K562 (cell line): ENCODE results near the gene C1QA. TPM values are rescaled to one million over a fixed set of nuclear protein-coding genes. Genes with fewer than 3 reads are reported as not detected.

Source experiments
- ATAC-seq: fragments of 200-7000 bp; cut with Tn5 transposase; 3 replicates; pipeline ENCODE4 v1.9.1; 2020; ENCODE audit warnings: moderate library complexity
- BruUV-seq: library from RNA; stranded (reverse); fragments of 400-500 nt; replicated peaks from 2 replicates; lab custom pipeline; 2021; lab: Mats Ljungman, UMichigan
- CTCF ChIA-PET: fragments of 300-600 bp; formaldehyde crosslinking; extraction: SDS; loops from one replicate; lab custom pipeline; 2021; ENCODE audit warnings: low intra/inter-chr PET ratio; lab: Yijun Ruan, JAX
- POLR2A ChIA-PET: fragments of 300-600, 350-650 bp; sonication (Branson Sonifier 250); formaldehyde crosslinking; extraction: SDS; loops from one replicate; lab custom pipeline; 2021; ENCODE audit warnings: antibody characterized with exemption, inconsistent platforms; lab: Yijun Ruan, JAX
- DNase-seq, 4 experiments: peaks; one replicate each; pipeline versions ENCODE4 v3.0.0 to v3.0.0-alpha.2; 2011 to 2018; ENCODE audit warnings: low spot score in 3 of 4, mixed read lengths in 3 of 4; ENCODE audit errors: extremely low read depth in 1 of 4
- FAIRE-seq: peaks from 2 replicates; lab custom pipeline; 2011; peaks lifted over from hg19 to GRCh38; lab: Jason Lieb, UNC
- H2AFZ ChIP-seq: 2 replicates; pipeline ENCODE4 v1.6.0; 2011; ENCODE audit warnings: low read depth, low read length, control low read depth, inconsistent platforms
- H3K27ac ChIP-seq: fragments of 200-600 bp; 3 replicates; pipeline ENCODE4 v1.8.0; 2011; ENCODE audit warnings: low read depth, mild to moderate bottlenecking, control low read depth, inconsistent platforms, low read length, moderate library complexity, mixed read lengths; ENCODE audit errors: extremely low read depth
- H3K27me3 ChIP-seq, 2 experiments: fragments of 300-600 bp in 1 of 2; 2 replicates in 1 of 2; 3 replicates in 1 of 2; pipeline versions ENCODE4 v1.6.0 to v1.8.0; 2011; ENCODE audit warnings: inconsistent platforms in 2 of 2, low read length in 2 of 2, mild to moderate bottlenecking in 1 of 2, mixed read lengths in 1 of 2, moderate library complexity in 1 of 2; ENCODE audit not compliant: control insufficient read depth in 2 of 2, insufficient read depth in 2 of 2
- H3K36me3 ChIP-seq: fragments of 300-600 bp; 3 replicates; pipeline ENCODE4 v1.8.0; 2011; ENCODE audit warnings: mild to moderate bottlenecking, low read length, inconsistent platforms; ENCODE audit not compliant: control insufficient read depth, insufficient read depth
- H3K4me1 ChIP-seq, 2 experiments: fragments of 200-600 bp in 1 of 2; replicated peaks in 1 of 2; 2 replicates in 1 of 2; 3 replicates in 1 of 2; pipeline versions ENCODE4 v1.5.1 to v1.8.0; 2011; ENCODE audit warnings: inconsistent platforms in 2 of 2, low read length in 2 of 2, mild to moderate bottlenecking in 1 of 2, mixed read lengths in 1 of 2, moderate library complexity in 1 of 2; ENCODE audit not compliant: control insufficient read depth in 2 of 2, insufficient read depth in 2 of 2
- H3K4me2 ChIP-seq: 2 replicates; pipeline ENCODE4 v1.6.1; 2011; ENCODE audit warnings: low read length, control low read depth, inconsistent platforms, mixed read lengths; ENCODE audit not compliant: insufficient read depth
- H3K4me3 ChIP-seq: fragments of 200-600 bp; sonication (generic), shearing (Covaris generic); 2 replicates; pipeline ENCODE4 v1.5.1; 2016; ENCODE audit warnings: control low read depth, inconsistent platforms
- H3K79me2 ChIP-seq: fragments of 200-600 bp; 3 replicates; pipeline ENCODE4 v1.8.0; 2011; ENCODE audit warnings: low read length, inconsistent platforms; ENCODE audit not compliant: control insufficient read depth, insufficient read depth
- H3K9ac ChIP-seq, 2 experiments: 2 replicates each; pipeline versions ENCODE4 v1.6.0 to v1.6.1; 2011; ENCODE audit warnings: low read depth in 2 of 2, low read length in 2 of 2, control low read depth in 1 of 2, inconsistent platforms in 1 of 2, mild to moderate bottlenecking in 1 of 2, mixed read lengths in 1 of 2; ENCODE audit not compliant: insufficient read depth in 1 of 2
- H3K9me1 ChIP-seq: one replicate; pipeline ENCODE4 v1.6.0; 2011; ENCODE audit warnings: inconsistent platforms, mild to moderate bottlenecking, low read length, moderate library complexity; ENCODE audit not compliant: control insufficient read depth, insufficient read depth
- H3K9me3 ChIP-seq: replicated peaks from 2 replicates; pipeline ENCODE4 v1.5.1; 2011; ENCODE audit warnings: low read depth, low read length, inconsistent platforms; ENCODE audit not compliant: control insufficient read depth, insufficient read depth
- H4K20me1 ChIP-seq: replicated peaks from 2 replicates; pipeline ENCODE4 v1.6.1; 2011; ENCODE audit warnings: low read length, inconsistent platforms, mixed read lengths; ENCODE audit not compliant: control insufficient read depth, insufficient read depth
- ATF2 ChIP-seq: sonication (generic); formaldehyde crosslinking; IDR thresholded peaks from 2 replicates; pipeline ENCODE4 v1.8.1; 2022; ENCODE audit warnings: missing genetic modification reagents
- POLR3A ChIP-seq: IDR thresholded peaks from 2 replicates; pipeline ENCODE4 v1.6.1; 2011; ENCODE audit warnings: borderline replicate concordance, mild to moderate bottlenecking, moderate library complexity; ENCODE audit not compliant: insufficient read length, insufficient read depth; ENCODE audit errors: extremely low read depth
- ZFX ChIP-seq: sonication (generic); formaldehyde crosslinking; IDR thresholded peaks from 2 replicates; pipeline ENCODE4 v1.8.0; 2022; ENCODE audit warnings: mild to moderate bottlenecking, missing genetic modification reagents, moderate library complexity
- WGBS: fragments of 100-300 bp; shearing (Covaris generic); methylation state at CpG from one replicate; pipeline ENCODE4 v1.1.6; 2016; ENCODE audit warnings: low coverage, mixed read lengths; ENCODE audit not compliant: insufficient coverage; ENCODE audit errors: missing lambda C conversion rate; 5-methylcytosine and 5-hydroxymethylcytosine counted together
- in situ Hi-C: fragments of 300-500 bp; cut with MboI; formaldehyde crosslinking; loops from 4 replicates; pipeline ENCODE4 v1.15.0; 2018; ENCODE audit warnings: inconsistent platforms, mixed read lengths
- intact Hi-C: fragments of 100-400 bp; cut with micrococcal nuclease; formaldehyde crosslinking; loops from 2 replicates; pipeline ENCODE4 v1.14.2; 2022
- polyA plus RNA-seq, 8 experiments: library from polyadenylated mRNA; depleted of rRNA in 4 of 8; stranded (reverse) in 5 of 8; unstranded in 3 of 8; fragments of >200 nt; fragmentation: Nextera tagmentation in 2 of 8; fragmentation: Illumina TruSeq in 1 of 8; extraction: Ambion mirVana in 2 of 8; extraction: Trizol in 1 of 8; gene quantifications; 2 replicates each; pipeline versions ENCODE4 v1.2.1 to v1.2.3, GENCODE V29; 2011 to 2014; ENCODE audit warnings: inconsistent platforms in 1 of 8, missing spikeins in 1 of 8
- total RNA-seq, 7 experiments: library from RNA; depleted of rRNA in 6 of 7; stranded (reverse); fragments of >200 nt in 6 of 7; fragmentation: Illumina TruSeq in 2 of 7; extraction: Trizol in 2 of 7; gene quantifications; 2 replicates each; pipeline versions ENCODE4 v1.2.1 to v1.2.3, GENCODE V29; 2011 to 2021; ENCODE audit warnings: low replicate concordance in 1 of 7

The C1QA gene
- total and polyA plus RNA-seq, 9 of the 15 experiments (the other 6 are each of a cell fraction or from before 2014, with no cell fraction given) = 0.71 TPM; not detected in 8

GRCh38 chr1:22592919-22593790 lies 43.3 kb upstream of the C1QA start:
- Histone ChIP-seq H3K4me2 (no peak overlapping the region), H3K4me3 (no peak overlapping the region), H3K36me3 (no peaks in the 10 kb centered on the region), H3K9ac (peak overlapping the region in 1 of 2 experiments; percentile 48; a peak in 1 of 4 replicates), H3K79me2 (no peaks in the 10 kb centered on the region), H3K9me3 (no peaks in the 10 kb centered on the region), H2AFZ (no peak overlapping the region), H3K27me3 (peaks cover 39 to 80% of the 10 kb centered on the region in 2 experiments), H4K20me1 (peaks cover 17% of the 10 kb centered on the region), H3K4me1 (peaks cover 0 to 17% of the 10 kb centered on the region in 2 experiments; a peak in 1 of 5 replicates), H3K27ac (no peak overlapping the region), H3K9me1 (peaks cover 4% of the 10 kb centered on the region)
- ATAC-seq (no peak; the same call in 2 of the 3 replicates), DNase-seq (no peak), FAIRE-seq (no peak)
- ChIA-PET POLR2A (interaction anchor here (0.6 kb wide), 1 partner anchor 25 kb away, joined by 3 read pairs; no protein-coding TSS in a partner anchor), CTCF (no interaction called here)
- WGBS = 2% methylated on average over 38 of the region's 38 CpGs
- in situ Hi-C loops = no loop called here
- BruUV-seq = no TSS peak
- TF ChIP-seq ZFX (CRISPR knock-in tag) = no peak
- TF ChIP-seq ATF2 (CRISPR knock-in tag) = 0 out of 2 replicates have a peak, but pooled peaks have one; percentile 23
- TF ChIP-seq POLR3A = no peak
- intact Hi-C loops = no loop called here
